ENCODE results near the gene PLPP4. TPM values are rescaled to one million over a fixed set of nuclear protein-coding genes. Genes with fewer than 3 reads are reported as not detected.

Gene PLPP4
- total and polyA plus RNA-seq, 10 of the 15 experiments (the other 5 are each of a cell fraction or from before 2014, with no cell fraction given), result 0.08 to 3.1 (median 0.26) TPM; not detected in 3

DNA sequence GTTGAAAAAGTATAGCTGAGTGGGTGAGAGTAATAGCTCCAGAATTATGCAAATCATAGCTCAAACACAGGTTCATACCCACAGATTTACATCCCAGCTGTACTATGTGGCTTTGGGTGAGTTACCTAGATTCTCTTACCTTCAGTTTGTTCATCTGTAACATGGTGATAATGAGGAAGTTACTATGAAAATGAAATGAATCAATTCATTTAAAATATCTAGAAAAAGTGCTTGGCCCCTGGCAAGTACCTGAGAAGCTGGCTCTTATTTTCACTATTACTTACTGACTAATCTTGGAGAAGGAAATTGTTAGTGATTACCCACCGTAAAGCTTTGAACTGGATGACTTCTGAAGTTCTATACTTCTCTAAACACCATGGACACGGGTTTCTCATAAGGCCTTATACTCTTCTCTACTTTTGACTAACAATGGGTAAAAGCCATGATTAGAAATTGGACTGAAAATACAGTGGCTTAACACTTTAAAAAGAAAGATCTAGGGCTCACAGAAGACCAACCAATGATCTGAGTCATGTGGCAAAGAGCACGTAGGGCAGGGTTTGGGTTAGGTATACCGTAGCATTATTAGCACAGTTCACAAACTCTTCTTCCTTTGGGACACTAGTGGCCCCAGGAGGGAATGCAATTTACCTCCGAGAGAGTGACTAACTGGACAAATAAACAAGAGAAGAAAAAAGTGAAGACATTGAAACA lies 149.2 kb downstream of the PLPP4 start (continued):
- TF ChIP-seq, protein P1, sequence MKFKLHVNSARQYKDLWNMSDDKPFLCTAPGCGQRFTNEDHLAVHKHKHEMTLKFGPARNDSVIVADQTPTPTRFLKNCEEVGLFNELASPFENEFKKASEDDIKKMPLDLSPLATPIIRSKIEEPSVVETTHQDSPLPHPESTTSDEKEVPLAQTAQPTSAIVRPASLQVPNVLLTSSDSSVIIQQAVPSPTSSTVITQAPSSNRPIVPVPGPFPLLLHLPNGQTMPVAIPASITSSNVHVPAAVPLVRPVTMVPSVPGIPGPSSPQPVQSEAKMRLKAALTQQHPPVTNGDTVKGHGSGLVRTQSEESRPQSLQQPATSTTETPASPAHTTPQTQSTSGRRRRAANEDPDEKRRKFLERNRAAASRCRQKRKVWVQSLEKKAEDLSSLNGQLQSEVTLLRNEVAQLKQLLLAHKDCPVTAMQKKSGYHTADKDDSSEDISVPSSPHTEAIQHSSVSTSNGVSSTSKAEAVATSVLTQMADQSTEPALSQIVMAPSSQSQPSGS (IDR thresholded peaks at IDR 0.05; ENCODE audit: low read length), result 0 out of 2 replicates have a peak, but pooled peaks have one; percentile 43
- TF ChIP-seq HDGF (IDR thresholded peaks at IDR 0.05) (no peak), POLR2AphosphoS5 (IDR thresholded peaks at IDR 0.05; ENCODE audit: low read length) (no peak), NFIC (IDR thresholded peaks at IDR 0.05; ENCODE audit: low read depth, low read length) (peak; percentile 67), ZNF384 (IDR thresholded peaks at IDR 0.05; ENCODE audit: borderline replicate concordance, low read depth, low read length) (no peak), SMAD1 (IDR thresholded peaks at IDR 0.05; ENCODE audit: low read depth, partially characterized antibody) (no peak), IKZF2 (IDR thresholded peaks at IDR 0.05) (peak in 1 of 2 experiments; percentile 78; a peak in 2 of 4 replicates), STAT3 (IDR thresholded peaks at IDR 0.05; ENCODE audit: low read depth, low read length) (no peak), NR2C2 (IDR thresholded peaks at IDR 0.05; ENCODE audit: borderline replicate concordance, control insufficient read depth, insufficient read length, low read depth) (no peak), TARDBP (IDR thresholded peaks at IDR 0.05; ENCODE audit: borderline replicate concordance) (no peak), WRNIP1 (IDR thresholded peaks at IDR 0.05; ENCODE audit: borderline replicate concordance, low read depth, low read length) (no peak), ZNF217 (IDR thresholded peaks at IDR 0.05) (peak; percentile 99), NRF1 (conservative IDR thresholded peaks at IDR 0.05; ENCODE audit: low read depth, low read length) (no peak), NR2C1 (IDR thresholded peaks at IDR 0.05) (no peak)
- TF ChIP-seq, protein P2, sequence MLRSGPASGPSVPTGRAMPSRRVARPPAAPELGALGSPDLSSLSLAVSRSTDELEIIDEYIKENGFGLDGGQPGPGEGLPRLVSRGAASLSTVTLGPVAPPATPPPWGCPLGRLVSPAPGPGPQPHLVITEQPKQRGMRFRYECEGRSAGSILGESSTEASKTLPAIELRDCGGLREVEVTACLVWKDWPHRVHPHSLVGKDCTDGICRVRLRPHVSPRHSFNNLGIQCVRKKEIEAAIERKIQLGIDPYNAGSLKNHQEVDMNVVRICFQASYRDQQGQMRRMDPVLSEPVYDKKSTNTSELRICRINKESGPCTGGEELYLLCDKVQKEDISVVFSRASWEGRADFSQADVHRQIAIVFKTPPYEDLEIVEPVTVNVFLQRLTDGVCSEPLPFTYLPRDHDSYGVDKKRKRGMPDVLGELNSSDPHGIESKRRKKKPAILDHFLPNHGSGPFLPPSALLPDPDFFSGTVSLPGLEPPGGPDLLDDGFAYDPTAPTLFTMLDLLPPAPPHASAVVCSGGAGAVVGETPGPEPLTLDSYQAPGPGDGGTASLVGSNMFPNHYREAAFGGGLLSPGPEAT (IDR thresholded peaks at IDR 0.05; ENCODE audit: low read depth), result peak; percentile 40; the same call in 1 of the 2 replicates
- TF ChIP-seq, protein P3, sequence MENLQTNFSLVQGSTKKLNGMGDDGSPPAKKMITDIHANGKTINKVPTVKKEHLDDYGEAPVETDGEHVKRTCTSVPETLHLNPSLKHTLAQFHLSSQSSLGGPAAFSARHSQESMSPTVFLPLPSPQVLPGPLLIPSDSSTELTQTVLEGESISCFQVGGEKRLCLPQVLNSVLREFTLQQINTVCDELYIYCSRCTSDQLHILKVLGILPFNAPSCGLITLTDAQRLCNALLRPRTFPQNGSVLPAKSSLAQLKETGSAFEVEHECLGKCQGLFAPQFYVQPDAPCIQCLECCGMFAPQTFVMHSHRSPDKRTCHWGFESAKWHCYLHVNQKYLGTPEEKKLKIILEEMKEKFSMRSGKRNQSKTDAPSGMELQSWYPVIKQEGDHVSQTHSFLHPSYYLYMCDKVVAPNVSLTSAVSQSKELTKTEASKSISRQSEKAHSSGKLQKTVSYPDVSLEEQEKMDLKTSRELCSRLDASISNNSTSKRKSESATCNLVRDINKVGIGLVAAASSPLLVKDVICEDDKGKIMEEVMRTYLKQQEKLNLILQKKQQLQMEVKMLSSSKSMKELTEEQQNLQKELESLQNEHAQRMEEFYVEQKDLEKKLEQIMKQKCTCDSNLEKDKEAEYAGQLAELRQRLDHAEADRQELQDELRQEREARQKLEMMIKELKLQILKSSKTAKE (IDR thresholded peaks at IDR 0.05; ENCODE audit: low read depth, poor library complexity, severe bottlenecking), result peak; percentile 79
- TF ChIP-seq, protein P4, sequence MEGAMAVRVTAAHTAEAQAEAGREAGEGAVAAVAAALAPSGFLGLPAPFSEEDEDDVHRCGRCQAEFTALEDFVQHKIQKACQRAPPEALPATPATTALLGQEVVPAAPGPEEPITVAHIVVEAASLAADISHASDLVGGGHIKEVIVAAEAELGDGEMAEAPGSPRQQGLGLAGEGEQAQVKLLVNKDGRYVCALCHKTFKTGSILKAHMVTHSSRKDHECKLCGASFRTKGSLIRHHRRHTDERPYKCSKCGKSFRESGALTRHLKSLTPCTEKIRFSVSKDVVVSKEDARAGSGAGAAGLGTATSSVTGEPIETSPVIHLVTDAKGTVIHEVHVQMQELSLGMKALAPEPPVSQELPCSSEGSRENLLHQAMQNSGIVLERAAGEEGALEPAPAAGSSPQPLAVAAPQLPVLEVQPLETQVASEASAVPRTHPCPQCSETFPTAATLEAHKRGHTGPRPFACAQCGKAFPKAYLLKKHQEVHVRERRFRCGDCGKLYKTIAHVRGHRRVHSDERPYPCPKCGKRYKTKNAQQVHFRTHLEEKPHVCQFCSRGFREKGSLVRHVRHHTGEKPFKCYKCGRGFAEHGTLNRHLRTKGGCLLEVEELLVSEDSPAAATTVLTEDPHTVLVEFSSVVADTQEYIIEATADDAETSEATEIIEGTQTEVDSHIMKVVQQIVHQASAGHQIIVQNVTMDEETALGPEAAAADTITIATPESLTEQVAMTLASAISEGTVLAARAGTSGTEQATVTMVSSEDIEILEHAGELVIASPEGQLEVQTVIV (IDR thresholded peaks at IDR 0.05; ENCODE audit: borderline replicate concordance, partially characterized antibody), result no peak
- TF ChIP-seq, protein P5, sequence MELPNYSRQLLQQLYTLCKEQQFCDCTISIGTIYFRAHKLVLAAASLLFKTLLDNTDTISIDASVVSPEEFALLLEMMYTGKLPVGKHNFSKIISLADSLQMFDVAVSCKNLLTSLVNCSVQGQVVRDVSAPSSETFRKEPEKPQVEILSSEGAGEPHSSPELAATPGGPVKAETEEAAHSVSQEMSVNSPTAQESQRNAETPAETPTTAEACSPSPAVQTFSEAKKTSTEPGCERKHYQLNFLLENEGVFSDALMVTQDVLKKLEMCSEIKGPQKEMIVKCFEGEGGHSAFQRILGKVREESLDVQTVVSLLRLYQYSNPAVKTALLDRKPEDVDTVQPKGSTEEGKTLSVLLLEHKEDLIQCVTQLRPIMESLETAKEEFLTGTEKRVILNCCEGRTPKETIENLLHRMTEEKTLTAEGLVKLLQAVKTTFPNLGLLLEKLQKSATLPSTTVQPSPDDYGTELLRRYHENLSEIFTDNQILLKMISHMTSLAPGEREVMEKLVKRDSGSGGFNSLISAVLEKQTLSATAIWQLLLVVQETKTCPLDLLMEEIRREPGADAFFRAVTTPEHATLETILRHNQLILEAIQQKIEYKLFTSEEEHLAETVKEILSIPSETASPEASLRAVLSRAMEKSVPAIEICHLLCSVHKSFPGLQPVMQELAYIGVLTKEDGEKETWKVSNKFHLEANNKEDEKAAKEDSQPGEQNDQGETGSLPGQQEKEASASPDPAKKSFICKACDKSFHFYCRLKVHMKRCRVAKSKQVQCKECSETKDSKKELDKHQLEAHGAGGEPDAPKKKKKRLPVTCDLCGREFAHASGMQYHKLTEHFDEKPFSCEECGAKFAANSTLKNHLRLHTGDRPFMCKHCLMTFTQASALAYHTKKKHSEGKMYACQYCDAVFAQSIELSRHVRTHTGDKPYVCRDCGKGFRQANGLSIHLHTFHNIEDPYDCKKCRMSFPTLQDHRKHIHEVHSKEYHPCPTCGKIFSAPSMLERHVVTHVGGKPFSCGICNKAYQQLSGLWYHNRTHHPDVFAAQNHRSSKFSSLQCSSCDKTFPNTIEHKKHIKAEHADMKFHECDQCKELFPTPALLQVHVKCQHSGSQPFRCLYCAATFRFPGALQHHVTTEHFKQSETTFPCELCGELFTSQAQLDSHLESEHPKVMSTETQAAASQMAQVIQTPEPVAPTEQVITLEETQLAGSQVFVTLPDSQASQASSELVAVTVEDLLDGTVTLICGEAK (IDR thresholded peaks at IDR 0.05; ENCODE audit: borderline replicate concordance), result no peak

Measured in GM12878 (cell line).